RWPE2 (cell line): Measurements from ENCODE around the gene DNAJC7.
A peak's percentile ranks its signal among the peaks of the same experiment; 100 is the strongest.

ENCODE experiments used
- ATAC-seq: fragments of 200-7000 bp; cut with Tn5 transposase; 3 replicates; pipeline ENCODE4 v1.9.1; 2021; ENCODE audit warnings: low read depth
- DNase-seq: peaks from one replicate; pipeline ENCODE4 v3.0.0-alpha.2; 2020; ENCODE audit warnings: low spot score
- H3K27ac ChIP-seq: fragments of 450-650 bp; 2 replicates; pipeline ENCODE4 v1.5.1; 2017; ENCODE audit warnings: mild to moderate bottlenecking; ENCODE audit not compliant: poor library complexity, severe bottlenecking
- H3K27me3 ChIP-seq: fragments of 250-450 bp; sonication (Bioruptor Pico); 2 replicates; pipeline ENCODE4 v1.5.1; 2021; ENCODE audit warnings: mild to moderate bottlenecking, moderate library complexity; ENCODE audit not compliant: insufficient read depth, poor library complexity, severe bottlenecking
- H3K36me3 ChIP-seq: fragments of 250-450 bp; sonication (Bioruptor Pico); 2 replicates; pipeline ENCODE4 v1.5.1; 2020; ENCODE audit warnings: low read depth, mild to moderate bottlenecking, moderate library complexity
- H3K4me1 ChIP-seq: fragments of 250-450 bp; sonication (Bioruptor Pico); 2 replicates; pipeline ENCODE4 v1.5.1; 2021; ENCODE audit warnings: mild to moderate bottlenecking, moderate library complexity; ENCODE audit not compliant: insufficient read depth, poor library complexity, severe bottlenecking
- H3K4me3 ChIP-seq: fragments of 250-450 bp; sonication (Bioruptor Pico); 2 replicates; pipeline ENCODE4 v1.5.1; 2021; ENCODE audit warnings: mild to moderate bottlenecking, moderate library complexity; ENCODE audit not compliant: severe bottlenecking
- H3K9me3 ChIP-seq: fragments of 250-450 bp; sonication (Bioruptor Pico); 2 replicates; pipeline ENCODE4 v1.5.1; 2021; ENCODE audit warnings: mild to moderate bottlenecking, moderate library complexity; ENCODE audit not compliant: severe bottlenecking
- TF ChIP-seq, protein P1 (sequence below): fragments of 450-650 bp; IDR thresholded peaks from one replicate; pipeline ENCODE4 v1.5.1; 2017; ENCODE audit warnings: mild to moderate bottlenecking, moderate library complexity; ENCODE audit not compliant: poor library complexity, severe bottlenecking

DNAJC7 gene

DNA sequence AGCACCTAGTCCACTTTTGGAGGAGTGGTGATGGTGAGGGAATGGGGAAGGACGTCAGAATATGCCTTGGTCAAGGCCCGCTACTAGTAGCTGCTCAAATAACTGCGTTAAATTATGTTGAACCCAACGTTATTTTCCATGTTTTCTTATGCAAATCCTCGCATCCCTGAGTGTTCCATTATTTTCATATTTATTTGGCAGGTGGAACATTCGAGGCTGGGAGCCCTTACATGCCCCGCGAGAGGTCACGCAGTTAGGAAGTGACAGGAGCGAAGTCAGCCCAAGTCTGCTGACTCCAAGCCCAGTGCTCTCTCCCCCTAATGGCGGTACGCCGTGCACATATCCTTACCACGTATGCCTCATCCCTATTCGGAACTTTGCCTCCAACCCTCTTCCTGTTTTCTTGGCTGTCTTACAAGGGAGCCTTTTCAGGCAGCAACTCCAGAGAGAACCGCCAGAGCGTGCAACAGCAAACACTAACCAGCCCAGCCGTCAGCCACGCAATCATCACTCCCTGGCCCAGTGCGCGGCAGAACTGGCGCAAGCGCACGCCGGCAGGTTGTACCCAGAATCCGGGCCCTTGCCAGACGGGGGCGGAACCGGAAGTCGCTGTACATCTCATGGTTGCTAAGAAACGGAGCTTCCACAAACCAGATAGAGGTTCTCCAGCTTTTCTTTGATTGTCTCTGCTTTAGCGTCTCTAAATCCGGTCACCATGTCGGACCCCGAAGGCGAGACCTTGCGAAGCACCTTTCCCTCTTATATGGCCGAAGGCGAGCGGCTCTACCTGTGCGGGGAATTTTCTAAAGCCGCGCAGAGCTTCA is 87.0 kb downstream of the DNAJC7 start, which contains the start of gene ODAD4:
Gene ODAD4 (plus strand): TSS at position 609 of the 824 bp plus-strand sequence. CDS start 107 bp downstream, at position 716.
- Histone ChIP-seq H3K4me3 (peak within 1 kb of the TSS; percentile 35), H3K4me1 (peaks cover 9% of the 10 kb centered on the region), H3K36me3 (no peaks in the 10 kb centered on the region), H3K27ac (peak within 1 kb of the TSS; percentile 66), H3K9me3 (no peaks in the 10 kb centered on the region), H3K27me3 (no peaks in the 10 kb centered on the region)
- peak; percentile 97 for DNase-seq
- TF ChIP-seq, protein P1, sequence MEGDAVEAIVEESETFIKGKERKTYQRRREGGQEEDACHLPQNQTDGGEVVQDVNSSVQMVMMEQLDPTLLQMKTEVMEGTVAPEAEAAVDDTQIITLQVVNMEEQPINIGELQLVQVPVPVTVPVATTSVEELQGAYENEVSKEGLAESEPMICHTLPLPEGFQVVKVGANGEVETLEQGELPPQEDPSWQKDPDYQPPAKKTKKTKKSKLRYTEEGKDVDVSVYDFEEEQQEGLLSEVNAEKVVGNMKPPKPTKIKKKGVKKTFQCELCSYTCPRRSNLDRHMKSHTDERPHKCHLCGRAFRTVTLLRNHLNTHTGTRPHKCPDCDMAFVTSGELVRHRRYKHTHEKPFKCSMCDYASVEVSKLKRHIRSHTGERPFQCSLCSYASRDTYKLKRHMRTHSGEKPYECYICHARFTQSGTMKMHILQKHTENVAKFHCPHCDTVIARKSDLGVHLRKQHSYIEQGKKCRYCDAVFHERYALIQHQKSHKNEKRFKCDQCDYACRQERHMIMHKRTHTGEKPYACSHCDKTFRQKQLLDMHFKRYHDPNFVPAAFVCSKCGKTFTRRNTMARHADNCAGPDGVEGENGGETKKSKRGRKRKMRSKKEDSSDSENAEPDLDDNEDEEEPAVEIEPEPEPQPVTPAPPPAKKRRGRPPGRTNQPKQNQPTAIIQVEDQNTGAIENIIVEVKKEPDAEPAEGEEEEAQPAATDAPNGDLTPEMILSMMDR = peak; percentile 36
- ATAC-seq = peak; percentile 99

DNA sequence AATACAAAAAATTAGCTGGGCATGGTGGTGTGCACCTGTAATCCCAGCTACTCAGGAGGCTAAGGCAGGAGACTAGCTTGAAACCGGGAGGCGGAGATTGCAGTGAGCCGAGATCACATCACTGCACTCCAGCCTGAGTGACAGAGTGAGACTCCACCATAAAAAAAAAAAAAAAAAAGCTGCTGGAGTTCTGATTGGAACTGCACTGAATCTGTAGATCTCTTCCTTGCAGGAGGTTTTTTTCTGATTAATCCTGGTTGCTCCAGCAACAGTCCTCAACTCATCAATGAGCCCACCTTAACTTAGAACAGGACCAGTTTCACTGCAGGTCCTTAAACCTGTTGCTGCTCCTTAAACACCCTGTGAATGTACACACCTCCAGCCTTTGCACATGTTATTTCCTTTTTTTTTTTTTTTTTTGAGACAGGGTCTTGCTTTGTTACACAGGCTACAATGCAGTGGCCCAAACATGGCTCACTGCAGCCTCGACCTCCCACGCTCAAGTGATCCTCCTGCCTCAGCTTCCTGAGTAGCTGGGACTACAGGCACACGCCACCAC is 88.5 kb downstream of the DNAJC7 start:
- no peak overlapping the region for H3K27ac ChIP-seq
- no peaks in the 10 kb centered on the region for H3K9me3 ChIP-seq
- H3K27me3 ChIP-seq = no peaks in the 10 kb centered on the region
- no peak overlapping the region for H3K4me3 ChIP-seq
- TF ChIP-seq, protein P1 = no peak
- H3K4me1 ChIP-seq = peaks cover 9% of the 10 kb centered on the region
- no peaks in the 10 kb centered on the region for H3K36me3 ChIP-seq
- no peak for ATAC-seq
- no peak for DNase-seq
